ENCODE data around the gene USP46.

The USP46 gene

DNA sequence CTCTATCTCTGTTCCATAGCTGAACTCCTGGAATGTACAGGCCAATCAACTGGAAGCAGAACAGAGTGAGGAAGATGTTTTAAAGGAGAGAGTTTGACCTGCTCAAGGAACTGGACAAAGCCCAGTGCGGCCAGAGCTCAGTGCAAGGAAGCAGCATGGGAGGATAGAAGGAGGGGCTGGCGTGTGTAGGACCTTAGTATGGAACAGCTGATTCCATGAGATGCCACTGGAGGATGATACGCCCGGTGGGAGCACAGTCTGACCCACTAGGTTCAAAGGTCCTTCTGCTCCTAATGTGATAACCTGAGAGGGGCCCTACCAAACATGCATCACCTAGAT lies 81.5 kb downstream of the USP46 start:
- no peak overlapping the region for H3K4me3 ChIP-seq (replicated peaks; ENCODE audit: insufficient read depth, low read length)
- H3K27me3 ChIP-seq (ENCODE audit: insufficient read depth, poor library complexity, severe bottlenecking) = peaks cover 2% of the 10 kb centered on the region
- TF ChIP-seq GABPA (IDR thresholded peaks at IDR 0.05; ENCODE audit: low read depth) (no peak), SPI1 (IDR thresholded peaks at IDR 0.05; ENCODE audit: borderline replicate concordance, low read depth) (no peak), POLR2AphosphoS5 (IDR thresholded peaks at IDR 0.05; ENCODE audit: low read depth) (no peak)
- TF ChIP-seq, protein P1, sequence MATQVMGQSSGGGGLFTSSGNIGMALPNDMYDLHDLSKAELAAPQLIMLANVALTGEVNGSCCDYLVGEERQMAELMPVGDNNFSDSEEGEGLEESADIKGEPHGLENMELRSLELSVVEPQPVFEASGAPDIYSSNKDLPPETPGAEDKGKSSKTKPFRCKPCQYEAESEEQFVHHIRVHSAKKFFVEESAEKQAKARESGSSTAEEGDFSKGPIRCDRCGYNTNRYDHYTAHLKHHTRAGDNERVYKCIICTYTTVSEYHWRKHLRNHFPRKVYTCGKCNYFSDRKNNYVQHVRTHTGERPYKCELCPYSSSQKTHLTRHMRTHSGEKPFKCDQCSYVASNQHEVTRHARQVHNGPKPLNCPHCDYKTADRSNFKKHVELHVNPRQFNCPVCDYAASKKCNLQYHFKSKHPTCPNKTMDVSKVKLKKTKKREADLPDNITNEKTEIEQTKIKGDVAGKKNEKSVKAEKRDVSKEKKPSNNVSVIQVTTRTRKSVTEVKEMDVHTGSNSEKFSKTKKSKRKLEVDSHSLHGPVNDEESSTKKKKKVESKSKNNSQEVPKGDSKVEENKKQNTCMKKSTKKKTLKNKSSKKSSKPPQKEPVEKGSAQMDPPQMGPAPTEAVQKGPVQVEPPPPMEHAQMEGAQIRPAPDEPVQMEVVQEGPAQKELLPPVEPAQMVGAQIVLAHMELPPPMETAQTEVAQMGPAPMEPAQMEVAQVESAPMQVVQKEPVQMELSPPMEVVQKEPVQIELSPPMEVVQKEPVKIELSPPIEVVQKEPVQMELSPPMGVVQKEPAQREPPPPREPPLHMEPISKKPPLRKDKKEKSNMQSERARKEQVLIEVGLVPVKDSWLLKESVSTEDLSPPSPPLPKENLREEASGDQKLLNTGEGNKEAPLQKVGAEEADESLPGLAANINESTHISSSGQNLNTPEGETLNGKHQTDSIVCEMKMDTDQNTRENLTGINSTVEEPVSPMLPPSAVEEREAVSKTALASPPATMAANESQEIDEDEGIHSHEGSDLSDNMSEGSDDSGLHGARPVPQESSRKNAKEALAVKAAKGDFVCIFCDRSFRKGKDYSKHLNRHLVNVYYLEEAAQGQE (IDR thresholded peaks at IDR 0.05; ENCODE audit: insufficient replicate concordance, low read depth) = no peak
- TF ChIP-seq, protein P2, sequence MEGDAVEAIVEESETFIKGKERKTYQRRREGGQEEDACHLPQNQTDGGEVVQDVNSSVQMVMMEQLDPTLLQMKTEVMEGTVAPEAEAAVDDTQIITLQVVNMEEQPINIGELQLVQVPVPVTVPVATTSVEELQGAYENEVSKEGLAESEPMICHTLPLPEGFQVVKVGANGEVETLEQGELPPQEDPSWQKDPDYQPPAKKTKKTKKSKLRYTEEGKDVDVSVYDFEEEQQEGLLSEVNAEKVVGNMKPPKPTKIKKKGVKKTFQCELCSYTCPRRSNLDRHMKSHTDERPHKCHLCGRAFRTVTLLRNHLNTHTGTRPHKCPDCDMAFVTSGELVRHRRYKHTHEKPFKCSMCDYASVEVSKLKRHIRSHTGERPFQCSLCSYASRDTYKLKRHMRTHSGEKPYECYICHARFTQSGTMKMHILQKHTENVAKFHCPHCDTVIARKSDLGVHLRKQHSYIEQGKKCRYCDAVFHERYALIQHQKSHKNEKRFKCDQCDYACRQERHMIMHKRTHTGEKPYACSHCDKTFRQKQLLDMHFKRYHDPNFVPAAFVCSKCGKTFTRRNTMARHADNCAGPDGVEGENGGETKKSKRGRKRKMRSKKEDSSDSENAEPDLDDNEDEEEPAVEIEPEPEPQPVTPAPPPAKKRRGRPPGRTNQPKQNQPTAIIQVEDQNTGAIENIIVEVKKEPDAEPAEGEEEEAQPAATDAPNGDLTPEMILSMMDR (IDR thresholded peaks at IDR 0.05; ENCODE audit: insufficient read depth, low read length) = no peak
- no peak overlapping the region for H3K27ac ChIP-seq (replicated peaks)
- DNase-seq (ENCODE audit: low read depth in 1 of 2, low spot score in 1 of 2) = no peak

DNA sequence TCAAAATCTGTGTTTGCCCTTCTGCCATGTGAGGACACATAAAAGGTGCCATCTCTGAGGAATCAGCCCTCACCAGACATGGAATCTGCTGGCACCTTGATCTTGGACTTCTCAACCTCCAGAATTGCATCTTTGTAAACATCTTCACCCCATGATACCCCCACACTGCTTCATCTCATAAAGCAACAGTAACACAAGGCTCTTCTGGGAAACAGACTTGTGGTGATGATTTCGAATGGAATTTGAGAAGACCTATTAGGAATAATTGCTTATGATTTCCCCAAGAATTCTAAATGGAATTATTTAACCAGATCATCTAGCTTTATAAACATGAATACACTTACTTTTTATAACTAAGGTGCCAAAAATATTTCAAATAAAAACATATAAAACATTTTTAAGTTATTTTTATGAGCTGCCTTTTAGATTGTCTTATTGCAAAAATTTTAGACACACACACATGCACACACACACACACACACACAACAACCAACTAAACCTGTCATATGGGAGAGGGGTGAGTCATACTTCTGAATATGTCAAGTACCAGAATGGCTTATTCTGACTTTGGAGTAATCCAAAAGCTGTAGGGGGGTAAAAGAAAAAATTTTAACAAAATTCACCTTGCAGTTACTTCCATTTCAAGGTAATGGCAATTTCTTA lies 82.0 kb downstream of the USP46 start:
- Histone ChIP-seq H3K27me3 (ENCODE audit: insufficient read depth, poor library complexity, severe bottlenecking) (peaks cover 2% of the 10 kb centered on the region), H3K27ac (replicated peaks) (no peak overlapping the region)
- no peak for DNase-seq (ENCODE audit: low read depth in 1 of 2, low spot score in 1 of 2)

DNA sequence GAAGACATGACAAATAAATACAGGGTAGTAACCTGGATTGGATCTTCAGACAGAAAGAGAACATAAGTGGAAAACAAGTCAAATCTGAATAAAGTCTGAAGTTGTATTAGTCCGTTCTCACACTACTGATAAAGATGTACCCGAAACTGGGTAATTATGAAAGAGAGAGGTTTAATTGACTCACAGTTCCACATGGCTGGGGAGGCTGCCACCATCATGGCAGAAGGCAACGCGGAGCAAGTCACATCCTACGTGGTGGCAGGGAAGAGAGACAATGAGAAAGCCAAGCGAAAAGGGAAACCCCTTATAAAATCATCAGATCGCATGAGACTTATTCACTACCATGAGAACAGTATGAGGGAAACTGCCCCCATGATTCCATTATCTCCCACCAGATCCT lies 82.8 kb downstream of the USP46 start:
- no peak overlapping the region for H3K4me3 ChIP-seq (replicated peaks; ENCODE audit: insufficient read depth, low read length)
- H3K27ac ChIP-seq (replicated peaks) = no peak overlapping the region
- no peak for DNase-seq (ENCODE audit: low read depth in 1 of 2, low spot score in 1 of 2)
- peaks cover 2% of the 10 kb centered on the region for H3K27me3 ChIP-seq (ENCODE audit: insufficient read depth, poor library complexity, severe bottlenecking)
- TF ChIP-seq POLR2AphosphoS5 (IDR thresholded peaks at IDR 0.05; ENCODE audit: low read depth) (no peak), SPI1 (IDR thresholded peaks at IDR 0.05; ENCODE audit: borderline replicate concordance, low read depth) (no peak), GABPA (IDR thresholded peaks at IDR 0.05; ENCODE audit: low read depth) (no peak)
- TF ChIP-seq, protein P2 (IDR thresholded peaks at IDR 0.05; ENCODE audit: insufficient read depth, low read length) = no peak

More for the DNA sequence above, 82.0 kb downstream of the USP46 start:
- no peak for TF ChIP-seq SPI1 (IDR thresholded peaks at IDR 0.05; ENCODE audit: borderline replicate concordance, low read depth)
- TF ChIP-seq, protein P1 (IDR thresholded peaks at IDR 0.05; ENCODE audit: insufficient replicate concordance, low read depth) = no peak
- TF ChIP-seq, protein P2 (IDR thresholded peaks at IDR 0.05; ENCODE audit: insufficient read depth, low read length) = no peak
- TF ChIP-seq GABPA (IDR thresholded peaks at IDR 0.05; ENCODE audit: low read depth) = no peak
- no peak for TF ChIP-seq POLR2AphosphoS5 (IDR thresholded peaks at IDR 0.05; ENCODE audit: low read depth)
- no peak overlapping the region for H3K4me3 ChIP-seq (replicated peaks; ENCODE audit: insufficient read depth, low read length)

DNA sequence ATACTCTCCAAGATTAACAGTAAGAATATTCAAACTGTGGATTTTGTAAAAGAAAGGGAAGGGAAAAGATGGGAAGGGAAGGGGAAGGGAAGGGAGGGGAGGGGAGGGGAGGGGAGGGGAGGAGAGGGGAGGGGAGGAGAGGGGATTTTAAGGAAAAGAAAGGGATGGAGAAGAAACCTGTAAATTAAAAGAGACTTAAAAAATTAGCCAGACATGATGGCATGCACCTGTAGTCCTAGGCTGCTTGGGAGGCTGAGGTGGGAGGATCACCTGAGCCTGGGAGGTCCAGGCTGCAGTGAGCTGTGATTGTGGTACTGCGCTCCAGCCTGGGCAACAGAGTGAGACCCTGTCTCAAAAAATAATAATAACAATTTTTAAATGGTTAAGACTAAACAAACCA lies 83.7 kb downstream of the USP46 start:
- TF ChIP-seq SPI1 (IDR thresholded peaks at IDR 0.05; ENCODE audit: borderline replicate concordance, low read depth) (no peak), POLR2AphosphoS5 (IDR thresholded peaks at IDR 0.05; ENCODE audit: low read depth) (no peak), GABPA (IDR thresholded peaks at IDR 0.05; ENCODE audit: low read depth) (no peak)
- TF ChIP-seq, protein P1 (IDR thresholded peaks at IDR 0.05; ENCODE audit: insufficient replicate concordance, low read depth) = no peak
- TF ChIP-seq, protein P2 (IDR thresholded peaks at IDR 0.05; ENCODE audit: insufficient read depth, low read length) = no peak
- Histone ChIP-seq H3K27me3 (ENCODE audit: insufficient read depth, poor library complexity, severe bottlenecking) (peaks cover 2% of the 10 kb centered on the region), H3K27ac (replicated peaks) (no peak overlapping the region), H3K4me3 (replicated peaks; ENCODE audit: insufficient read depth, low read length) (no peak overlapping the region)
- DNase-seq (ENCODE audit: low read depth in 1 of 2, low spot score in 1 of 2) = no peak

Measured in HL-60 (cell line).